B cell (primary cell): ENCODE results near the gene MAP2K6. TPM values are rescaled to one million over a fixed set of nuclear protein-coding genes. Genes with fewer than 3 reads are reported as not detected.

ENCODE experiments used
- ATAC-seq: fragments of 200-7000 bp; cut with Tn5 transposase; one replicate; pipeline ENCODE4 v1.10.0; 2021; ENCODE audit warnings: low read depth, mild to moderate bottlenecking, moderate number of reproducible peaks, moderate library complexity
- CTCF ChIA-PET: fragments of 350-600 bp; sonication (Branson Sonifier 250); formaldehyde crosslinking; loops from one replicate; lab custom pipeline; 2021; ENCODE audit warnings: antibody characterized with exemption, inconsistent platforms; lab: Charles Lee
- POLR2A ChIA-PET: fragments of 350-600 bp; sonication (Branson Sonifier 250); formaldehyde crosslinking; loops from one replicate; lab custom pipeline; 2021; ENCODE audit warnings: antibody characterized with exemption; lab: Charles Lee
- DNase-seq: peaks from one replicate; pipeline ENCODE4 v3.0.0; 2013
- H2AFZ ChIP-seq: 2 replicates; pipeline ENCODE4 v1.6.1; 2012; ENCODE audit warnings: mild to moderate bottlenecking, low read depth, low read length; ENCODE audit not compliant: insufficient read depth, poor library complexity, severe bottlenecking
- H3K27ac ChIP-seq, 2 donors: 1 replicate in 1 of 2; 2 replicates in 1 of 2; pipeline ENCODE4 v1.5.1; 2012 to 2013; ENCODE audit warnings: low read length in 2 of 2, mild to moderate bottlenecking in 2 of 2, moderate library complexity in 1 of 2
- H3K27me3 ChIP-seq, 4 experiments: fragments of 200-600 bp in 1 of 4; sonication (generic) in 1 of 4; replicated peaks in 1 of 4; 1 replicate in 2 of 4; 2 replicates in 2 of 4; pipeline versions ENCODE4 v1.6.1 to v1.7.0; 2013 to 2016; ENCODE audit warnings: low read length in 3 of 4, mild to moderate bottlenecking in 2 of 4, mixed read lengths in 1 of 4, moderate library complexity in 1 of 4; ENCODE audit not compliant: insufficient read depth in 4 of 4, control insufficient read depth in 3 of 4; ENCODE audit errors: control extremely low read depth in 1 of 4
- H3K36me3 ChIP-seq, 2 experiments: replicated peaks in 1 of 2; 1 replicate in 1 of 2; 2 replicates in 1 of 2; pipeline versions ENCODE4 v1.6.1 to v1.7.1; 2013; ENCODE audit warnings: low read length in 1 of 2; ENCODE audit not compliant: insufficient read depth in 2 of 2, control insufficient read depth in 1 of 2; ENCODE audit errors: control extremely low read depth in 1 of 2, extremely low read depth in 1 of 2
- H3K4me1 ChIP-seq, 2 donors: fragments of 200-600 bp in 1 of 2; sonication (generic) in 1 of 2; 1 replicate in 1 of 2; 2 replicates in 1 of 2; pipeline versions ENCODE4 v1.5.1 to v1.6.1; 2013 to 2017; ENCODE audit warnings: low read length in 2 of 2; ENCODE audit not compliant: control insufficient read depth in 2 of 2, insufficient read depth in 2 of 2
- H3K4me2 ChIP-seq: replicated peaks from 2 replicates; pipeline ENCODE3; 2012; ENCODE audit warnings: mild to moderate bottlenecking, low read depth, low read length; ENCODE audit not compliant: poor library complexity, severe bottlenecking
- H3K4me3 ChIP-seq, 5 experiments: fragments of 200-600 bp in 1 of 5; sonication (generic) in 1 of 5; 1 replicate in 3 of 5; 2 replicates in 2 of 5; pipeline versions ENCODE4 v1.5.1 to v1.7.0; 2011 to 2016; ENCODE audit warnings: low read length in 4 of 5, mild to moderate bottlenecking in 4 of 5, low read depth in 2 of 5, control low read depth in 1 of 5, moderate library complexity in 1 of 5; ENCODE audit not compliant: insufficient read depth in 1 of 5; ENCODE audit errors: control extremely low read depth in 1 of 5, extremely low read depth in 1 of 5
- H3K79me2 ChIP-seq: fragments of 200-600 bp; sonication (generic); one replicate; pipeline ENCODE4 v1.6.0; 2016; ENCODE audit warnings: low read length; ENCODE audit not compliant: control insufficient read depth, insufficient read depth
- H3K9ac ChIP-seq: fragments of 200-600 bp; sonication (generic); 2 replicates; pipeline ENCODE4 v1.6.1; 2017; ENCODE audit warnings: mild to moderate bottlenecking, low read length, moderate library complexity
- H3K9me3 ChIP-seq, 3 donors: one replicate each; pipeline versions ENCODE4 v1.6.1 to v1.7.1; 2013; ENCODE audit warnings: low read length in 2 of 3; ENCODE audit not compliant: control insufficient read depth in 2 of 3, insufficient read depth in 1 of 3; ENCODE audit errors: control extremely low read depth in 1 of 3
- H4K20me1 ChIP-seq: 2 replicates; pipeline ENCODE4 v1.6.0; 2012; ENCODE audit warnings: mild to moderate bottlenecking, low read length; ENCODE audit not compliant: insufficient read depth, control insufficient read depth, poor library complexity, severe bottlenecking
- H3K27ac Mint-ChIP-seq: one replicate; pipeline ENCODE4 v1.8.0; 2021; ENCODE audit warnings: mixed read lengths
- H3K27me3 Mint-ChIP-seq: one replicate; pipeline ENCODE4 v1.8.0; 2021; ENCODE audit warnings: mixed read lengths
- H3K4me1 Mint-ChIP-seq: one replicate; pipeline ENCODE4 v1.8.0; 2021; ENCODE audit warnings: mixed read lengths
- H3K4me3 Mint-ChIP-seq: one replicate; pipeline ENCODE4 v1.8.0; 2021; ENCODE audit warnings: mixed read lengths
- H3K9me3 Mint-ChIP-seq: one replicate; pipeline ENCODE4 v1.8.0; 2022; ENCODE audit warnings: mixed read lengths; ENCODE audit not compliant: insufficient read depth
- CTCF ChIP-seq: fragments of 200-600 bp; IDR thresholded peaks from one replicate; pipeline ENCODE4 v1.8.0; 2022; ENCODE audit warnings: antibody characterized with exemption, mild to moderate bottlenecking
- EZH2 ChIP-seq: IDR thresholded peaks from 2 replicates; pipeline ENCODE4 v1.6.1; 2012; ENCODE audit warnings: borderline replicate concordance, low read depth, mild to moderate bottlenecking, moderate library complexity, low read length; ENCODE audit not compliant: insufficient read depth, poor library complexity, severe bottlenecking
- WGBS: methylation state at CpG from one replicate; pipeline ENCODE4 v1.1.5; 2013; ENCODE audit warnings: missing lambda C conversion rate; ENCODE audit not compliant: insufficient coverage; 5-methylcytosine and 5-hydroxymethylcytosine counted together
- intact Hi-C: fragments of 100-400 bp; cut with micrococcal nuclease; formaldehyde crosslinking; loops from one replicate; pipeline ENCODE4 v1.10.0; 2022
- polyA plus RNA-seq: library from polyadenylated mRNA; depleted of rRNA; stranded (reverse); fragments of >200 nt; gene quantifications from 2 replicates; pipeline ENCODE4 v1.2.3, GENCODE V29; 2012
- total RNA-seq, 2 donors: library from RNA; stranded (reverse); fragments of 120-200 nt in 1 of 2; gene quantifications; 1 replicate in 1 of 2; 2 replicates in 1 of 2; pipeline versions ENCODE4 v1.2.3 to v1.2.4, GENCODE V29; 2013 to 2022

MAP2K6 gene
- total and polyA plus RNA-seq, 2 donors (not counting 1 experiment from before 2014, with no cell fraction given), result 2.4 to 7.7 TPM

- intact Hi-C loops, result no loop called here
- no peak for TF ChIP-seq EZH2
- TF ChIP-seq CTCF, result no peak
- Histone ChIP-seq H3K27me3 (no peaks in the 10 kb centered on the region), H3K9ac (no peak overlapping the region), H4K20me1 (no peaks in the 10 kb centered on the region), H3K4me1 (no peaks in the 10 kb centered on the region), H2AFZ (no peak overlapping the region), H3K4me3 (no peak overlapping the region), H3K27ac (no peak overlapping the region), H3K79me2 (no peaks in the 10 kb centered on the region), H3K9me3 (no peaks in the 10 kb centered on the region), H3K4me2 (no peak overlapping the region), H3K36me3 (no peaks in the 10 kb centered on the region)
- ChIA-PET POLR2A (no interaction called here), CTCF (interaction anchor here (0.6 to 1.1 kb wide), 2 partner anchors 16 to 18 kb away, joined by 3 read pairs; no protein-coding TSS in a partner anchor)
- 100% methylated on average over 1 of the region's 2 CpGs for WGBS
- no peak for DNase-seq
- Mint-ChIP-seq H3K4me1 (no peaks in the 10 kb centered on the region), H3K9me3 (no peaks in the 10 kb centered on the region), H3K27me3 (no peaks in the 10 kb centered on the region), H3K4me3 (no peak overlapping the region), H3K27ac (no peak overlapping the region)
- no peak for ATAC-seq
Measured at GRCh38 chr17:69540356-69540755, 125.9 kb downstream of the MAP2K6 start.

- H4K20me1 ChIP-seq, result no peaks in the 10 kb centered on the region
- CTCF ChIA-PET, result interaction anchor here (1.6 kb wide), 1 partner anchor 22 kb away, joined by 7 read pairs; no protein-coding TSS in a partner anchor
- H3K27me3 ChIP-seq, result no peaks in the 10 kb centered on the region
- H3K9ac ChIP-seq, result no peak overlapping the region
- POLR2A ChIA-PET, result no interaction called here
- no peak for ATAC-seq
- intact Hi-C loops, result no loop called here
- no peaks in the 10 kb centered on the region for H3K4me1 ChIP-seq
- Mint-ChIP-seq H3K4me3 (no peak overlapping the region), H3K27me3 (no peaks in the 10 kb centered on the region), H3K9me3 (no peaks in the 10 kb centered on the region), H3K4me1 (peaks cover 2% of the 10 kb centered on the region), H3K27ac (no peak overlapping the region)
- H3K4me2 ChIP-seq, result no peak overlapping the region
- H2AFZ ChIP-seq, result no peak overlapping the region
- no peaks in the 10 kb centered on the region for H3K79me2 ChIP-seq
- DNase-seq, result no peak
- WGBS, result 100% methylated on average over 1 of the region's 3 CpGs
- no peaks in the 10 kb centered on the region for H3K36me3 ChIP-seq
- H3K4me3 ChIP-seq, result no peak overlapping the region
- no peaks in the 10 kb centered on the region for H3K9me3 ChIP-seq
- no peak overlapping the region for H3K27ac ChIP-seq
- TF ChIP-seq CTCF (no peak), EZH2 (no peak)
Measured at GRCh38 chr17:69547230-69547629, 132.7 kb downstream of the MAP2K6 start.
